DND-41 (cell line): ENCODE data around the gene PAPPA.

Experiments
- ATAC-seq: fragments of 200-7000 bp; cut with Tn5 transposase; 3 replicates; pipeline ENCODE4 v1.9.1; 2021; ENCODE audit warnings: low read depth; ENCODE audit not compliant: insufficient read depth
- DNase-seq: peaks from one replicate; pipeline ENCODE4 v3.0.0-alpha.2; 2020
- H2AFZ ChIP-seq: 2 replicates; pipeline ENCODE4 v1.6.0; 2012; ENCODE audit warnings: low read depth, low read length
- H3K27ac ChIP-seq: 2 replicates; pipeline ENCODE4 v1.5.1; 2012; ENCODE audit warnings: low read length, inconsistent platforms
- H3K27me3 ChIP-seq: fragments of 200-600 bp; sonication (generic); 2 replicates; pipeline ENCODE4 v1.6.0; 2012; ENCODE audit warnings: low read length, mild to moderate bottlenecking, inconsistent platforms; ENCODE audit not compliant: insufficient read depth, poor library complexity
- H3K36me3 ChIP-seq: 2 replicates; pipeline ENCODE4 v1.5.1; 2012; ENCODE audit warnings: low read length, inconsistent platforms; ENCODE audit not compliant: insufficient read depth
- H3K4me1 ChIP-seq: 2 replicates; pipeline ENCODE4 v1.5.1; 2012; ENCODE audit warnings: mild to moderate bottlenecking, low read length; ENCODE audit not compliant: insufficient read depth
- H3K4me2 ChIP-seq: 2 replicates; pipeline ENCODE4 v1.6.0; 2012; ENCODE audit warnings: mild to moderate bottlenecking, moderate library complexity, low read length, inconsistent platforms; ENCODE audit not compliant: insufficient read depth
- H3K4me3 ChIP-seq, 2 experiments: fragments of 200-600 bp in 1 of 2; shearing (Covaris generic) in 1 of 2; 2 replicates each; pipeline ENCODE4 v1.5.1; 2012 to 2016; ENCODE audit warnings: inconsistent platforms in 2 of 2, low read length in 2 of 2, mild to moderate bottlenecking in 2 of 2, low read depth in 1 of 2, moderate library complexity in 1 of 2
- H3K79me2 ChIP-seq: 2 replicates; pipeline ENCODE4 v1.6.0; 2012; ENCODE audit warnings: low read length, inconsistent platforms; ENCODE audit not compliant: insufficient read depth
- H3K9ac ChIP-seq: 2 replicates; pipeline ENCODE4 v1.6.0; 2012; ENCODE audit warnings: low read depth, mild to moderate bottlenecking, inconsistent platforms, low read length, moderate library complexity
- H3K9me3 ChIP-seq: 2 replicates; pipeline ENCODE4 v1.5.1; 2012; ENCODE audit warnings: low read length, moderate library complexity, mild to moderate bottlenecking, inconsistent platforms; ENCODE audit not compliant: insufficient read depth, severe bottlenecking
- H4K20me1 ChIP-seq: 2 replicates; pipeline ENCODE4 v1.6.0; 2012; ENCODE audit warnings: low read length; ENCODE audit not compliant: insufficient read depth
- EZH2 ChIP-seq: IDR thresholded peaks from 3 replicates; pipeline ENCODE4 v1.6.1; 2012; ENCODE audit warnings: borderline replicate concordance, low read depth, mild to moderate bottlenecking, moderate library complexity, low read length, inconsistent platforms; ENCODE audit not compliant: severe bottlenecking
- TF ChIP-seq, protein P1 (sequence below): IDR thresholded peaks from 2 replicates; pipeline ENCODE4 v1.5.1; 2012; ENCODE audit warnings: borderline replicate concordance, low read length, moderate library complexity, mild to moderate bottlenecking; ENCODE audit not compliant: poor library complexity, severe bottlenecking; ENCODE audit errors: extremely low read depth

Gene PAPPA

GRCh38 chr9:116335392-116335791, 181.8 kb downstream of the PAPPA start:
- H3K4me3 ChIP-seq, result no peak overlapping the region
- no peaks in the 10 kb centered on the region for H3K36me3 ChIP-seq
- no peak overlapping the region for H3K4me2 ChIP-seq
- H3K9me3 ChIP-seq, result no peaks in the 10 kb centered on the region
- no peak overlapping the region for H3K27ac ChIP-seq
- H3K27me3 ChIP-seq, result peaks cover 3% of the 10 kb centered on the region
- no peaks in the 10 kb centered on the region for H3K79me2 ChIP-seq
- no peaks in the 10 kb centered on the region for H3K4me1 ChIP-seq
- H2AFZ ChIP-seq, result no peak overlapping the region
- no peak for TF ChIP-seq EZH2
- TF ChIP-seq, protein P1, sequence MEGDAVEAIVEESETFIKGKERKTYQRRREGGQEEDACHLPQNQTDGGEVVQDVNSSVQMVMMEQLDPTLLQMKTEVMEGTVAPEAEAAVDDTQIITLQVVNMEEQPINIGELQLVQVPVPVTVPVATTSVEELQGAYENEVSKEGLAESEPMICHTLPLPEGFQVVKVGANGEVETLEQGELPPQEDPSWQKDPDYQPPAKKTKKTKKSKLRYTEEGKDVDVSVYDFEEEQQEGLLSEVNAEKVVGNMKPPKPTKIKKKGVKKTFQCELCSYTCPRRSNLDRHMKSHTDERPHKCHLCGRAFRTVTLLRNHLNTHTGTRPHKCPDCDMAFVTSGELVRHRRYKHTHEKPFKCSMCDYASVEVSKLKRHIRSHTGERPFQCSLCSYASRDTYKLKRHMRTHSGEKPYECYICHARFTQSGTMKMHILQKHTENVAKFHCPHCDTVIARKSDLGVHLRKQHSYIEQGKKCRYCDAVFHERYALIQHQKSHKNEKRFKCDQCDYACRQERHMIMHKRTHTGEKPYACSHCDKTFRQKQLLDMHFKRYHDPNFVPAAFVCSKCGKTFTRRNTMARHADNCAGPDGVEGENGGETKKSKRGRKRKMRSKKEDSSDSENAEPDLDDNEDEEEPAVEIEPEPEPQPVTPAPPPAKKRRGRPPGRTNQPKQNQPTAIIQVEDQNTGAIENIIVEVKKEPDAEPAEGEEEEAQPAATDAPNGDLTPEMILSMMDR, result no peak
- no peaks in the 10 kb centered on the region for H4K20me1 ChIP-seq
- no peak for ATAC-seq
- no peak for DNase-seq
- no peak overlapping the region for H3K9ac ChIP-seq

DNA sequence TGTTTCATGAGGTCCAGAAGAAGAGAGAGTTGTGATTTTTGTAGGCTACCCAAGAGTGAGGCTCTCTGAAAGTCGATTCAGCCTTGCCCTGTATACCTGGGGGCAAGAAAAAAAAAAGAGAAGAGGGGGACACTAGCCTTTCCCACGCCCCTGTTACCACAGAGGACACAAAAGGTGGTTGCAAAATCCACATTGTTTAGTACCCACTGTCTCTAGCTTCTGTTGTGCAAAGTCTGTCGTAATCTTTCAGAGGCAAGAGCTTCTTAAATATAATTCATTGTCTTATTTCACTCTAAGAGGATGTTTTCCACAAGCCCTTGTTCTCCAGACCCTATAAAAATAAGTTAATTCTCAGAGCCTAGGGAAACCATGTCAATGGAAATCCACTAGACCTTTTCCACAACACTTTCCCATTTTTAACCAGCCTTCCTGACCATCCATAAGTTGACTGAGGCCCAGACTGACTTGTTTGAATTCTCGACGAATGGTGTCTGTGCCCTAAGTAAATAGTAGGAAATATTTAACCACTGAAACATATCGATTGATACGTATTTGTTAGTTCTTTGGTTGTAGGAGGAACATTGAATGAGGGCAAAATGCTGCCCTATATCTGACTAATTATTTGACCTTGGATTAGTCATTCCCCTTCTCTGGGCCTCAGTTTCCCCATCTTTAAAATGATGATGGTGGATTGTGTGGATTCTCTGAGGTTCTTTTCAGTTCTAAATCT, 182.7 kb downstream of the PAPPA start:
- no peak for TF ChIP-seq EZH2
- TF ChIP-seq, protein P1, result no peak
- ATAC-seq, result no peak
- Histone ChIP-seq H3K9me3 (no peaks in the 10 kb centered on the region), H3K4me3 (no peak overlapping the region), H3K9ac (no peak overlapping the region), H4K20me1 (no peaks in the 10 kb centered on the region), H3K27ac (no peak overlapping the region), H2AFZ (no peak overlapping the region), H3K27me3 (peaks cover 3% of the 10 kb centered on the region), H3K79me2 (no peaks in the 10 kb centered on the region), H3K4me1 (no peaks in the 10 kb centered on the region), H3K36me3 (no peaks in the 10 kb centered on the region), H3K4me2 (no peak overlapping the region)
- no peak for DNase-seq

- H3K27ac ChIP-seq, result no peak overlapping the region
- no peaks in the 10 kb centered on the region for H3K36me3 ChIP-seq
- DNase-seq (no peak), ATAC-seq (no peak)
- H4K20me1 ChIP-seq, result no peaks in the 10 kb centered on the region
- TF ChIP-seq EZH2, result no peak
- TF ChIP-seq, protein P1, result no peak
- no peaks in the 10 kb centered on the region for H3K4me1 ChIP-seq
- H3K27me3 ChIP-seq, result peaks cover 3% of the 10 kb centered on the region
- H3K9ac ChIP-seq, result no peak overlapping the region
- no peak overlapping the region for H3K4me2 ChIP-seq
- H2AFZ ChIP-seq, result no peak overlapping the region
- no peaks in the 10 kb centered on the region for H3K79me2 ChIP-seq
- H3K4me3 ChIP-seq, result no peak overlapping the region
- H3K9me3 ChIP-seq, result no peaks in the 10 kb centered on the region
Observed at GRCh38 chr9:116337015-116337414, 183.4 kb downstream of the PAPPA start.

DNA sequence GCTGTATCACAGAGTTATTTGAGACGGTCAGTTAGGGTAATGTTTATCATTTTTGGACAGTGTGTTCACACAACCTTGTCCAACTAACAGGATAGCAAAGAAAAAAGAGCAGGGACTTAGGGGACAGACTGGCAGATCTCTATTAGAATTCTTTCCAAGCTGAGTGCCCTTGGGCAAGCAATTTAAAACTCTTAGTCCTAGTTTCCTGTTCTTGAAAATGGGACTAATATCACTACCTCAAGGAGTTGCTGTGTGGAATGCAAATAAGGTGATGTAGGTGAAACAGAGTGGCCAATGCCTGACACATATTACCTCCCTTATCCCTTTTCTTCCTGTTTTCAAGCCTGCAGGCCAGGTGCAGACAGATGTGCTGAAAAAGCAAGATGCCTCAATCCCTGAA, 186.7 kb downstream of the PAPPA start:
- Histone ChIP-seq H3K4me2 (no peak overlapping the region), H3K4me3 (no peak overlapping the region), H3K4me1 (no peaks in the 10 kb centered on the region), H3K79me2 (no peaks in the 10 kb centered on the region), H2AFZ (no peak overlapping the region), H3K9me3 (no peaks in the 10 kb centered on the region), H3K27ac (no peak overlapping the region), H3K9ac (no peak overlapping the region), H3K36me3 (no peaks in the 10 kb centered on the region), H4K20me1 (no peaks in the 10 kb centered on the region), H3K27me3 (peaks cover 3% of the 10 kb centered on the region)
- DNase-seq, result no peak
- no peak for ATAC-seq
- TF ChIP-seq EZH2, result no peak
- TF ChIP-seq, protein P1, result no peak
